Measurements from ENCODE around the gene DYNC1H1. TPM values are rescaled to one million over a fixed set of nuclear protein-coding genes. Genes with fewer than 3 reads are reported as not detected.
"Not testable (repeated sequence)": the region's sequence is repeated elsewhere in the genome, so short reads cannot be mapped to it uniquely, and the experiment has no call there.

Gene DYNC1H1
- total RNA-seq, 4 donors from 2014 or later = 546 to 624 (median 593) TPM

GRCh38 chr14:101980700-101981099 lies 16.3 kb downstream of the DYNC1H1 start:
- intact Hi-C loops (cut with DNase I; ENCODE audit: low total_unique reads) = no loop called here
- DNase-seq (ENCODE audit: low spot score in 2 of 2) = peak; percentile 86 to 94
- TF ChIP-seq POLR2A (IDR thresholded peaks at IDR 0.05) (no peak), CTCF (IDR thresholded peaks at IDR 0.05) (no peak)
- no peak overlapping the region for H3K4me3 ChIP-seq (ENCODE audit: low read depth, poor library complexity, severe bottlenecking)
- WGBS, 2 donors = 7 to 8% methylated on average over 2 of the region's 2 CpGs

- no peak for TF ChIP-seq CTCF (IDR thresholded peaks at IDR 0.05)
- TF ChIP-seq POLR2A (IDR thresholded peaks at IDR 0.05) = no peak
These were observed 18.2 kb downstream of the DYNC1H1 start for GRCh38 chr14:101982621-101983020.

GRCh38 chr14:101984831-101985230 lies 20.5 kb downstream of the DYNC1H1 start:
- DNase-seq (ENCODE audit: low spot score in 2 of 2) = peak in 1 of 2 donors; percentile 74
- intact Hi-C loops (cut with DNase I; ENCODE audit: low total_unique reads); H3K4me3 ChIP-seq (ENCODE audit: low read depth, poor library complexity, severe bottlenecking): not testable (repeated sequence)
- WGBS, 2 donors = 93% methylated on average over 12 of the region's 12 CpGs

More at GRCh38 chr14:101982621-101983020, 18.2 kb downstream of the DYNC1H1 start:
- 80 to 93% methylated on average over 6 of the region's 6 CpGs for WGBS, 2 donors
- intact Hi-C loops (cut with DNase I; ENCODE audit: low total_unique reads) = no loop called here
- no peak for DNase-seq (ENCODE audit: low spot score in 2 of 2)
- H3K4me3 ChIP-seq (ENCODE audit: low read depth, poor library complexity, severe bottlenecking) = no peak overlapping the region

DNA sequence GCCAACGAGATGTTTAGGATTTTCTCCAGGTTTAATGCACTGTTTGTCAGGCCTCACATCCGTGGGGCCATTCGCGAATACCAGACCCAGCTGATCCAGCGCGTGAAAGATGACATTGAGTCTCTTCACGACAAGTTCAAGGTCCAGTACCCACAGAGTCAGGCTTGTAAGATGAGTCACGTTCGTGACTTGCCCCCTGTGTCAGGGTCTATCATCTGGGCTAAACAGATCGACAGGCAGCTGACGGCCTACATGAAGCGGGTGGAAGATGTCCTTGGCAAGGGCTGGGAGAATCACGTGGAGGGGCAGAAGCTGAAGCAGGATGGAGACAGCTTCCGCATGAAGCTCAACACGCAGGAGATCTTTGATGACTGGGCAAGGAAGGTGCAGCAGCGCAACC lies 21.6 kb downstream of the DYNC1H1 start:
- peak in 1 of 2 donors; percentile 76 for DNase-seq (ENCODE audit: low spot score in 2 of 2)
- TF ChIP-seq CTCF (IDR thresholded peaks at IDR 0.05) (no peak), POLR2A (IDR thresholded peaks at IDR 0.05) (no peak)
- no peak overlapping the region for H3K4me3 ChIP-seq (ENCODE audit: low read depth, poor library complexity, severe bottlenecking)
- WGBS, 2 donors = 94 to 95% methylated on average over 16 of the region's 16 CpGs
- intact Hi-C loops (cut with DNase I; ENCODE audit: low total_unique reads) = no loop called here

- intact Hi-C loops (cut with DNase I; ENCODE audit: low total_unique reads) = no loop called here
- DNase-seq (ENCODE audit: low spot score in 2 of 2) = peak in 1 of 2 donors; percentile 59
- 81 to 90% methylated on average over 7 of the region's 7 CpGs for WGBS, 2 donors
- no peak for TF ChIP-seq POLR2A (IDR thresholded peaks at IDR 0.05)
- TF ChIP-seq CTCF (IDR thresholded peaks at IDR 0.05) = no peak
- H3K4me3 ChIP-seq (ENCODE audit: low read depth, poor library complexity, severe bottlenecking) = no peak overlapping the region
These were observed 22.6 kb downstream of the DYNC1H1 start for GRCh38 chr14:101986953-101987352.

GRCh38 chr14:101988377-101988776 lies 24.0 kb downstream of the DYNC1H1 start:
- no peak for DNase-seq (ENCODE audit: low spot score in 2 of 2)
- TF ChIP-seq CTCF (IDR thresholded peaks at IDR 0.05) (no peak), POLR2A (IDR thresholded peaks at IDR 0.05) (no peak)
- 87 to 90% methylated on average over 6 of the region's 6 CpGs for WGBS, 2 donors
- intact Hi-C loops (cut with DNase I; ENCODE audit: low total_unique reads) = no loop called here
- H3K4me3 ChIP-seq (ENCODE audit: low read depth, poor library complexity, severe bottlenecking) = no peak overlapping the region

Measured in lower leg skin (tissue), 4 donors.